ENCODE data around the gene AP1S1.
"Not testable (repeated sequence)": the region's sequence is repeated elsewhere in the genome, so short reads cannot be mapped to it uniquely, and the experiment has no call there.

Gene AP1S1

DNA sequence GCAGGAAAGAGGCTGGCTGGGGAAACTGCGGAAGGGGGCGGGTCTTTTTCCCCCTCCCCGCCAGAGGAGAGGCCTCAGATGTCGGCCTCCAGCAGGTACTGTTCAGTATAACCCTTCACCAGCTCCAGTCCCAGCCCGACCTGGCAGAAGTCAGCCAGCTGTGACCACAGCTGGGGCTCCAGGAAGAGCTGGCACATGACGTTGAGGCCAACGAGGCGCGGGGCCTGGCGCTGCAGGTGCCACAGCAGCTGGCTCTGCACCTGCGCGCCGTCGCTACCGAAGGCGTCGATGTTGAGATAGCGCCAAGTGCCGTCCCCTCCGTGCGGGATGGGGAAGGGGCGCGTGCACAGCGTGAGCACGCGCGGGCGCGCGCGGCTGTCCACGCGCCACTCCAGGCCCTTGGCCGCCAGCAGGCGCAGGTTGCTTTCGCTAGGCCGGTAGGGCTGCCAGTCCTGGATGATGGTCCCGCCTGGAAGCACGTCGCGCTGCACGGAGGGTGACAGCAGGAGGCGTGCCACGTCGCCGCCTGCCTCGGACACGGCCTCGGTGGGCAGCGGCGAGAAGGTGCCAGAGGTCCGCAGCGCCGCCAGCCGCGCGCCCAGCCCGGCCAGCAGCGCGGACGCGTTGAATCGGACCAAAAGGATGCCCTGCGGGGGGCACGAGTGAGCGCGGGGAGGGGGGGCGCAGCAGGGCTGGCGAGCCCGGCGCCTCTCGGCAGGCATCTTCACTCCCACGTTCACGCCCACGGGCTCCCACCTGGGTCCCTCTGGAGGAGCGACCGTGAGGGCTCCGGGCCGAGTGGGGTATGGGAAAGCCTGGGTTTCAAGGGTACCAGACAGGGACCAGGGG lies 18.0 kb downstream of the AP1S1 start:
- DNase-seq: no peak

DNA sequence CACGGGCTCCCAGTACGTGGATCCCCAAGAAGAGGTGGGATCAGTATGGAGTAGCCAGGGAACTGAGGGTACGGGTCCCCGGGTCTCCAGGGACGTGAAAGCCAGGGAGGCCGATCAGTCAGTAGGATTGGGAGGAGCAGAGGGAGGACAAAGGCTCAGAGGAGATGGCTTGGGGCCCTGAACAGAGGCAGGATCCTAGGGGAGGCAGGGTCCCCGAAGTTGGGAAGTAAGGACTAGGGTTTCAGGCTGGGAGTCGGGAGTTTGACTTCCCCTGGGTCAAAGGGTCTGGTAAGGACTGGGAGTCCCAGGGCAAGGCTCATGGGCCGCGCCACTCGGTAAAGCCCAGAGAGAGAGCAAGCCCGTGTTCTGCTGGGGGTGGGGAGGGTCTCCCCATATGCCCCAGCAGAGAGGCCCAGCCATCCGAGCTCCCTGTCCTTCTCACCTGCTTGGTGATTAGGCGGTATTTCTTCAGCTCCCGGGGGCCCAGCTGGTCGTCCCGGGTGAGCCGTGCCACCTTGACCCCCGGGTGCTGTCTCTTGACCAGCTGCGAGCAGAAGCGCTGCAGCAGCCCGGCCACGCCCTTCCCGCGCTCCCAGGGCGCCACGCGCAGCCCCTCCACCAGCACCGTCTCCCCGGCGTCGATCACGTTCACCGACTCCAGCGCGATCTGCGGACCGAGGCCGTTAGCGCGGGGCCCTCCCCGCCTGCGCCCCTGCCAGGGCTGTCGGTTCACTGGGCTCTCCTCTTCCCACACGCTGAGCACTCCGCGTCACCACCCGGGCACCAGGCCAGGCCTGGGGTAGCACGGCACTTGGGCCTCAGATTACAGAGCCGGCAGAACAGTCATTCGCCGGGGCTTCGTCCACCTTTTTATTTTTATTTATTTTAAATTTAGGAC lies 18.8 kb downstream of the AP1S1 start:
- DNase-seq: peak; percentile 73

DNA sequence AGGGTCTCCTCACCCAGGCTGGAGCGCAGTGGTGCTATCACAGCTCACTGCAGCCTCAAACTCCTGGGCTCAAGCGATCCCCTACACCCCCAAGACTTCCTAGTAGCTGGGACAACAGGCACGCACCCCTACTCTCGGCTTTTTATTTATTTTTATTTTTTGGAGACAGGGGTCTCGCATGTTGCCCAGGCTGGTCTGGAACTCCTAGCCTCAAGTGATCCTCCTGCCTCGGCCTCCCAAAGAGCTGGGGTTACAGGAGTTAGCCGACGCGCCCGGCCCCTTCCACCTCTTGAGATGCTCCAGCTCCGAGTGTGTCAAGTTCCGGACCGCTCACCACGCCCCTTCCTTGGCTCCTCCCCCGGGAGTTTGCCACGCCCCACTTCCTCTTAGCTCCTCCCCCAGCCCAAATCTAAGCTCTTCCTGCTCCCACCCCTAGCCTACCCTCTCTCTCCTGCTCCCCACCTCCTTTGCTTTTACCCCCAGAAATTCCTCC lies 19.5 kb downstream of the AP1S1 start:
- DNase-seq: peak; percentile 85

DNA sequence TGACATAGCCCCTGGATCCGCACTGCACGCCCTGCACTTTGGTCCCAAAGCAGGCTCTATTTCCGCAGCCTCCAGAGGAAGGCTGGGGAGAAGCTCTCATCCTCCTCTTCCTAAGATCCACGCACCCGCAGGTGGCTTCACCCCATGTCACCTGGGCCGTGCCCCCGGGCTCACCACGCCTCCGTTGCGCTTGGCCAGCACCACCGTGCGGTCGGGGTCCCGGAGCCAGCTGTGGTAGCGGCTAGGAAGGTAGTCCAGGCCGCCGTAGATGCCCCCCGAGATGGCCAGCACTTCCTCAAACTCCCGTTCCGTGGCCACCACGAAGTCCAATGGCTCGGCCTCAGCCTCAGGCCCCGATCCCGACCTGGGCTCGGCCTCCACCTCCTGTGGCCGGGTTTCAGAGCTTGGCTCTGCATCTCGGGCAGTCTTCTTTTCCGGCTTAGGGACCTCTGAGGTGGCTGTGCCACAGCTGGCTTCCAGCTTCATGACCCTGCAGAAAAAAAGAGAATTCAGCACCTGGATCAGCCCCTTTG lies 20.1 kb downstream of the AP1S1 start:
- DNase-seq: no peak

DNA sequence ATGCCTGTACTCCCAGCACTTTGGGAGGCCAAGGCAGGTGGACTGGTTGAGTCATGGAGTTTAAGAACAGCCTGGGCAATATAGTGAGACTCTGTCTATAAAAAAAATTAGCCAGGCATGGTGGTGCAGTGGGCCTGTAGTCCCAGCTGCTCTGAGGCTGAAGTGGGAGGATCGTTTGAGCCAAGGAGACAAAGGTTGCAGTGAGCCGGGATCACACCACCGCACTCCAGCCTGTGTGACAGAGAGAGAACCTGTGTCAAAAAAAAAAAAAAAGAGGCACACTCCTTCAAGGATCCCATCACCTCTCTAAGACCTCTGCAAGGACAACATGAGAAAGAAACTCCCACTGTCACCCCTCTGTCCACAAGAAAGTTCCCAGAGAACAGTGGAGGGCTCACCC lies 21.4 kb downstream of the AP1S1 start:
- no peak for DNase-seq

DNA sequence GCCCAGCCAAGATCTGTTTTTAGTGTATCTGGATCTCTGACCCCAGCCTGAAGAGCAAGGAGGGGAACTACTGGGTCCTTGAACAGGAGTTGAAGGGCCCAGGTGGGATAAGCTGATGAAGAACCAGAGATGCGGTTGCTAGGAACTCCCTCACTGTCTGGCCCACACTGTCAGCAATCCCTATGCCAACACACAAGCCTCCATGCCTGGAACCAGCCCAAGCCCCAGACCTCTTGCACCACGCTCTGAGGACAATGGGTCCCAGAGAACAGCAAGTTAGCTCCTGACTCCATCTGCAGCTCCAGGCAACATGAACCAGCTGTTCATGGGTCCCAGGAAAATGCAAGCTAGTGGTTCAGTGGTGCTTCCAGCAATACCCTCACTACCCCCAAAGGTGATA lies 23.4 kb downstream of the AP1S1 start:
- DNase-seq: no peak

DNA sequence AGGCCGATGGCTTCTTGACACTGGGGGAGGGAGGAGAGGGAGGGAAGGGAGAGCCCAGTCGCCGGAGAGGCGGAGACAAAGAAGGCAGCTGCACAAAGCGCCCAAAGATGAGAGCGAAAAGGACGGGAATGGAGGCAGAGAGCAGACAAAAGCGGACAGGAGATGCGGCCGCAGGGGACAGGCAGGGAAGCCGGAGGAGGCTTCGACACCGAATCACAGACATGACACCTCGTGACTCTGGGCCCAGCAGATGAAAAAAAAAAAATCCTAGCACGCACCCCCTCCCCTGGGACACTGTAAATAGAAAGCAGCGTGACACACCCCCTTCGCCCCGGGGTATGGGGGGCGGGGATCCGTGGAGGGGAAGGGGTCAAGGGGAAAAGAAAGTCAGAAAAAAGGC lies 24.8 kb downstream of the AP1S1 start:
- no peak for DNase-seq

DNA sequence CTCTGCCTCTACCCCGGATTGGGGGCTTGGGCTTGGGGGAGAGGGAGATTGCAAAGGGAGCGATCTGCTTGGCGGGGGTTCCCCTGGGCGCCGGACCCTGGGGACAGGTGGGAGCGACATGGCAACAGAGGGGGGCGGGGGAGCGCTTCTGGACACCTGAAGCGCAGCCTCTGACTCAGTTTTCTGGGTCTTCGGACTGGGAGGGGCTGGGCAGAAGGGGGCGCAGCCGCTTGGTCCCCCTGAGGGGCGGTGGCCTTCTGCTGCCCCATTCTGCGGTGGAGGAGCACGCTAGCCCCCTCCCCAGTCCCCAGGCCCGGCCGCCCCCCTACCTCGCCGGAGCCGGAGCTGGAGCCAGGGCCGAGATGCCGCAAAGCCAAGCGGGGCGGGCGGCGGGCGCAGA lies 25.4 kb downstream of the AP1S1 start:
- DNase-seq: no peak

DNA sequence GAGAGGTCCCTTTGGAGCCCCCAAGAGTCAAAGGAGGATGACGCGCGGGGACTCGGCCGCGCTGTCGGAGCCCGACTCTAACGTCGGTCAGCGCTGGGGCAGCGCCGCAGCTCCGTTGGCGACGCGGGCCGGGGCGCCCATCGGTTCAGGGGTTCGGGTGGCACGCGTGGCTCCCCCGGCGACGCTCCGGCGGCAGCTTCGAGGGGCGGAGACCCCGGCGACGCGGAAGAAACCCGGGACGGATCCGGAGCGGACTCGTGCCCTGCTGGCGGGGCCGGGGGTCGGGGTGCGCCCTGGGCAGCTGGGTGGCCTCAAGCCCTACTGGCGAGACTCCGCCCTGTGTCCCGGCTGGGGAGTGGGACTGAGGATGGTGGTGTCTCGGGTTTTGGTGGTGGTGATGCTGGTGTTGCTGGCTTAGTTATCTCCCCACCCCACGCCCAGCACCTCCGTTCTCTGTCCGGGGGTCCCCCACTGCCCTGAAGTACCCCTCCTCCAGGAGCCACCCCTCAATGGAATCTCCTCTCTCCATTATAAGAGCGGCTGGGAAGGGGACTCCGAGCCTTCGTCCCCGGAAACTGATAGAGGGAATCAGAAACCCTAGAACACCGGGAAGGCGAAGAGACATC lies 26.0 kb downstream of the AP1S1 start, which contains the start of gene NAT16:
Gene NAT16 (minus strand): TSS at position 164 of the 626 bp plus-strand sequence. CDS start 5,486 bp downstream, outside the sequence.
- DNase-seq: no peak

DNA sequence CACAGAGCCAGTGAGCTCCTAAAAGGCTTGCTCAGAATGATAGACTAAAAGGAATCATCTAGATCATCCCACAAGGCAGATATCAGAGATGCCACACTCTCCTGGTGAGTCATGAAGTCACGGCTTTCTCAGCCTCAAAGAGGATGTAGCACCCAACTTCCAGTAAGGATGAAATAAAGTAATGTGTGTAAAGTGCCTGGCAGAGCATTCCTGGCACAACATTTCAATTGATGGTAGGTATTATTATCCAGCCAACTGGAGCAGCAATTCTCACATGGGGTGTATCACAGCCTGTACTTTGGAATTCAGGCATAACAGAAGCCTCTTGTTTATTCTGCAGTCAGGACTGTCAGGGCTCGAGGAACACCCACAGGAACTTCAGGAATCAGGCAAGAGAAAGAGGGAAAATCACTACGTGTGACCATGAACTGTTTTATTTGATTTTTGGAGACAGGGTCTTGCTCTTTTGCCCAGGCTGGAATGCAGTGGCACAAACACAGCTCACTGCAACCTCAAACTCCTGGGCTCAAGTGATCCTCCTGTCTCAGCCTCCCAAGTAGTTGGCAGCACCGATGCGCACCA lies 31.1 kb downstream of the AP1S1 start:
- no peak for DNase-seq

DNA sequence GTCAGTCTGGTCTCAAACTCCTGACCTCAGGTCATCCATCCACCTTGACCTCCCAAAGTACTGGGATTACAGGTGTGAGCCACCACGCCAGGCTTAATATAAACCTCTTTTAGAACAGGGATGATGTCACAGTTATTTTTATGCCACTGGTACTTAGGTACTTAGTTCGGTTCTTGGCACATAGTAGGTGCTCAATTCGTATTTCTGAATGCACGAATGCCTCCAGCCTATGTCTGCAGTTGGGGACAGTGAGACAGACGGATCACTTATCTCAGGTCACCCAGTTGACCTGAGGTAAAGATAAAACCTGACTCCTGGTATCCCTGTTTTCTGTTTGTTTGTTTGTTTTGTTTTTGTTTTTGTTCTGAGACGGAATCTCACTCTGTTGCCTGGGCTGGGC lies 31.9 kb downstream of the AP1S1 start:
- no peak for DNase-seq

DNA sequence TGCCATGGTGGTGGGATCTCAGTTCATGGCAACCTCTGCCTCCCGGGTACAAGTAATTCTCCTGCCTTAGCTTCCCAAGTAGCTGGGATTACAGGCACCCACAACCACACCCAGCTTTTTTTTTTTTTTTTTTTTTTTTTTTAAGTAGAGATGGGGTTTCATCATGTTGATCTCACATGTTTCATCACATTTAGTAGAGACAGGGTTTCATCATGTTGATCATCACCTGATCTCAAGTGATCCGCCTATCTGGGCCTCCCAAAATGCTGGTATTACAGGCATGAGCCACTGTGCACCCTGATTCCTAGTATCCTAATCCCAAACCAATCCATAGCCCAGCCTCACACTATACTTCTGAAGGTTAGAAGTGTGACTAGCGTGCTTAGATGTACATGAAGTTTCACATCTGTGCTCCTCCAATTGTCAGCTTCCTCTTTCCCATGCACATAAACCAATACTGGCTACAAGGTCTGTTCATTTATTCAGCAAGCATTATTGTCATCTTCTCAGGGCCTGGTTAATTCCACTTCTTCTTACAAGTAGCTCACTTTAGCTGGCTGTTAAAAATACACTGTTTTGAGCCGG lies 32.7 kb downstream of the AP1S1 start:
- no peak for DNase-seq

DNA sequence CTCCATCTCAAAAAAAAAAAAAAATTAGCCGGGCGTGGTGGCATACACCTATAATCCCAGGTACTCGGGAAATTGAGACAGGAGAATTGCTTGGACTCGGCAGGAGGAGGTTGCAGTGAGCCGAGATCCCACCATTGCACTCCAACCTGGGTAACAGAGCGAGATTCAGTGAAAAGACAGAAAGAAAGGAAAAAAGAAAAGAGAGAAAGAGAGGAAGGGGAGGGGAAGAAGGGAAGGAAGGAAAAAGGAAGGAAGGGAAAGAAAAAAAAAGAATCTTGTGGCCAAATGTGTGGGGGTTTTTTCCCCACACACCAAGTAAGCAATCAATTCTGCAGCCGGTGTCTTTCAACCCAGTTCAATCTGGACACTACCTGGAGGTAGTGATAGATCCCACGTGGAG lies 34.8 kb downstream of the AP1S1 start:
- no peak for DNase-seq

DNA sequence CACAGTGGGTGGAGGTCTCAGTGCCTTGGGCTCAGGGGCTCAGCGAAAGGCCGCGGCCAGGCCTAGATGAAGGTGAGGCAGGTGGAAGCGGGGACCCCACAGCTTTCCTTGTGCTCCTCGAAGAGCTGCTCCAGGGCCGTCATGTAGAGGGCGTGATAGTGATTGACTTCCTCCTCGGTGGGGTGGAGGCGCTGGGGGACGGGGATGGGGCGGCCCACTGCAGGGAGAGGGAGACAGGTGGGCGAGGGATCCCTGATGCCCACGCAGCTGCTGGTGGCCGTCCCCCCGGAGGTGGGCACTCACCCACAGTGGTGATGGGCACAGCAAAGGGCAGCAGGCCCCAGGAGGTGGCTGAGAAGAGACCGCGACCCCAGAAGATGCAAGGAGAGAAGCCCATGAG lies 41.6 kb downstream of the AP1S1 start:
- DNase-seq: no peak

DNA sequence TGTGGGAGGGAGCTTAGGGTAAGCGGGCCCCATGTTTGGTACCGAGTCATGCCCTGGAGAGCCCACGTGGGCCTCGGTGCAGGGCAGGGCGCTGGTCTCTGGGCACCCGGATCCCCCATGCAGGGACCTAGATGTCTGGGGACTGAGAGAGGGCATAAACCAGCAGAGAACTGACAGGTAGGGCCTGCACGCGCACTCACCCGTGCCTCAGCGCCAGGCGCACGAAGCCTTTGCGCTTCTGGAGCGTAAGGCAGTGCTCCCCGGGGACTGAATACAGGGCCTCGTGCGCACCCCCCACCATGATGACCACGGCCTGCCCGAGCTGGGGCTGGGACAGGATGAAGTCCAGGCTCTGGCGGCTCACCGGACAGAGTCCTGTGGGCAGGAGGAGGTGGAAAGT lies 43.7 kb downstream of the AP1S1 start:
- DNase-seq: no peak

DNA sequence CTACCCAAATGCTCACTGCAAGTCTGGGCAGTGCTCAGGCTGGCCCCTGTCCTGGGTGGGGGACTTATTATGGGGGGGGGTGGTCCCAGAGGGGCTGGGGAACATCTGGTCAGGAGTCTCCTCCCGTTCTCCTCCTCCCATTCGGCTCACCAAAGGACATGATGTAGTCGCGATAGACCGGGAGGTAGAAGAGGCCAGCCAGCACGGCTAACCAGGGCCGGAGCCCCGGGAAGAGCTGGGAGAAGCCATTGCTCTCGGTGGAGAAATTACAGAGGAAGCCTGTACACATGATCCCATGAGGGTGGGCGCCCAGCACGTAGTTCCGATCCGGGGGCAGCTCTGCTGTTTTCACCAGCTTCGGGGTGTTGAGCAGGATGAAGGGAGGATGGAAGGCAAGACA lies 44.2 kb downstream of the AP1S1 start:
- DNase-seq: no peak

DNA sequence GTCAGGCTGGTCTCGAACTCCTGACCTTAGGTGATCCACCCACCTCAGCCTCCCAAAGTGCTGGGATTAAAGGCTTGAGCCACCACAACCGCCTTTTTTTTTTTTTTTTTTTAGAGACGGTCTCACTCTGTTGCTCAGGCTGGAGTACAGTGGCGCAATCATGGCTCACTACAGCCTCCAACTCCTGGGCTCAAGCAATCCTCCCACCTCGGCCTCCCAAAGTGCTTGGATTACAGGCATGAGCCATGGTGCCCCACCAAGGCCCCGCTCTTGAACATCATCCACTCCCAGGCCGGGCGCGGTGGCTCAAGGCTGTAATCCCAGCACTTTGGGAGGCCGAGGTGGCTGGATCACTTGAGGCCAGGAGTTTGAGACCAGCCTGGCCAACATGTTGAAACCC lies 45.2 kb downstream of the AP1S1 start:
- DNase-seq: not testable (repeated sequence)

DNA sequence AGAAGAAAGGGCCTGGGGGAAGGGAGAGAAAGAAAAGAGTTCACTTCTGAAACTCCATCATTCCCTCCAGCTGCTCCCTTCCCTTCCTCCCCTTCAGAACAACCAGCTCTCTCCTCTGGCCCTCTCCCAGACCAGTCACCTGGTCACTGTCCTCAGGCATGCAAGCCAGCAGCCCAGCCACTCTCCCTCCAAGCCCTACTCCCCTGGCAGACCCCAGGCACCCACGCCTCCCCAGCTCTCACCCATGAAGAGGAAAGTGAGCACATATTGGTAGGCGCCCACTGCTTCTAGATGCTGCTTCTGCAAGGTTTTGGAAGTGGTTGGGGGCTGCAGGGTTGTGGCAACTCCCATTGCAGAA lies 46.2 kb downstream of the AP1S1 start:
- DNase-seq: no peak

DNA sequence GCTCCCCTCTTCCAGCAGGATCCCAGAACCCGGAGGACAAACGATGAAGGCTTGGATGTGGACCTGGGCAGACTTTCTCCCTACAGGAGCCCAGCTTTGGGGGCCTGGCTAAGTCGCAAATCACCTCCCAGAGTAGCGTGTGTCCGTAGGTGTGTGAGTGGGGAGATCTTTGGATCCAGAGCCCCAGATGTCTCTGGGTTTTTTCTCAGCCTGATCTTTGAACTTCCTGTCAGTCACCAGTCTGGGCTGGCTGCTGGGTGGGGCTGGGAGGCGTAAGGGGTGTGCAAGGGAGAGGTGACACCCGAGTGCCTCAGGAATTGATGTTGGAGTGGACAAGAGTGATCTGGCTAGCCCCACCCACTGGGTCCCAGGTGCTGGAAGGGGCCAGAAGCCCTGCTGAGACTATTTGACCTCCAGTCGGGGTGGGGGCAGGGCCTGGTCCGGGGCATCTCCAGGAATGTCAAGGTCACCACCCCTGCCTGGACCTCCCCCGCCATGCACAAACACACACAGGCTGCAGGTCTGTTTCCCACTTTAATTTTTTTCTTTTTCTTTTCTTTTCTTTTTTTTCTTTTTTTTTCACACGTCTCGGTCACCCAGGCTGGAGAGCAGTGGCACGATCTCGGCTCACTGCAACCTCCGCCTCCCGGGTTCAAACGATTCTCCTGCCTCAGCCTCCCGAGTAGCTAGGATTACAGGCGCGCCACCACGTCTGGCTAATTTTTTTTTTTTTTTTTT lies 46.8 kb downstream of the AP1S1 start, which contains the start of gene MOGAT3:
Gene MOGAT3 (minus strand): TSS at position 175 of the 738 bp plus-strand sequence. CDS start 182 bp downstream, outside the sequence.
- no peak for DNase-seq

DNA sequence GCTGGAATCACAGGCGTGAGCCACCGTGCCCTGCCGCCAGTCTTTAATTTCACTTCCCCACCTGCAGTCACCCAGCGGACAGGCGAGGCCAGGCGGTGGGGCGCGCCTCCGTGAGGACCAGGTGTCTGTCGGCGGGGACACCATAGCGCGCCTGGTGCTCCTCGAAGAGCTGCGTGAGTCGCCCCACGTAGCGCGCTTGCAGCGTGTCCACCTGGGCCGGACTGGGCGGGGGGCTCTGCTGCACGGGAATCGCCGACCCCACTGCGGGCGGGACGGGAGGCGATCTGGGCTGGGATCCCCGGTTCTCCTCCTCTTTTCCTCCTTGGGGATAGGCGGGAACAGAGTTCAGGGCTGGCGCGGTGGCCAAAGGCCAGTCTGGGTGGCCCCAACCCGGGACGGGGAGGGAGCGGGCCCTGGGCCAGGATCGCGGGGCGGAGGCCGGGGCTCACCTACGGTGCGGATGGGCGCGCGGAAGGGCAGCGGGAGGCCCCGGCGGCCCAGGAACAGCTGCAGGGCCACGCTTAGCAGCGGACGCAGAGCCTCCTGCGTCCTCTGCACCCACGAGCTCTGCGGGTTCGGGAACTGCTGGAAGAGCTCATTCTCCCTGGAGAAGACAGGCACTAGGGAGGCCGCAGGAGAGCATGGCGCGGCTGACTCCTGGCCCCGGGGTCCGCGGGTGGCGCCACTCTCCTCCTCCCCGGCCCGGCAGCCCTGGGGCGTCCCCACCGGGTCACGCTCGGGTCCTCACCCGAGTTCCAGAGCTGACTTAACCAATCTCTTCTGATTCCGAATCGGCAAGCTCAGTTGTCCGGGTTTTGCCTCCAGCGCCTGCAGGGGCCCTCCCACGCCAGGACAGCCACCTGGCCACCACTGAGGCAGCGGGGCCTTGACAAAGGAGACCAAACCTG lies 47.7 kb downstream of the AP1S1 start:
- DNase-seq: no peak

DNA sequence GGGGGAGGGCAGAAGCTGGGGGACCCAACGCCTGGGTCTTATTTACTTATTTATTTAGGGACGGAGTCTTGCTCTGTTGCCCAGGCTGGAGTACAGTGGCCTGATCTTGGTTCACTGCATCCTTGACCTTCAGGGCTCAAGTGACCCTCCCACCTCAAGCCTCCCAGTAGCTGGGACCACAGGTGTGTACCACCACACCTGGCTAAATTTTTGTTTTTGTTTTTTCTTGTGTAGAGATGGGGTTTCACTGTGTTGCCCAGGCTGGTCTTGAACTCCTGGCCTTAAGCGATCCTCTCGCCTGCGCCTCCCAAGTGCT lies 48.3 kb downstream of the AP1S1 start:
- no peak for DNase-seq

All from activated effector memory CD4-positive, alpha-beta T cell treated with anti-CD3 and anti-CD28 coated beads, Interleukin-2, amount 50 U/mL, for 16 hours (primary cell).